ENCODE data around the gene VTI1A.

The VTI1A gene

GRCh38 chr10:112823604-112824003 is 376.6 kb downstream of the VTI1A start:
- no peak for DNase-seq (ENCODE audit: low read depth in 3 of 3, low spot score in 1 of 3)

- DNase-seq (ENCODE audit: low read depth in 3 of 3, low spot score in 1 of 3) = no peak
Observed at GRCh38 chr10:112826018-112826697, 379.1 kb downstream of the VTI1A start.

- DNase-seq (ENCODE audit: low read depth in 3 of 3, low spot score in 1 of 3) = no peak
Observed at GRCh38 chr10:112827086-112827485, 380.1 kb downstream of the VTI1A start.

GRCh38 chr10:112827951-112828350 is 380.9 kb downstream of the VTI1A start:
- no peak for DNase-seq (ENCODE audit: low read depth in 3 of 3, low spot score in 1 of 3)

GRCh38 chr10:112831859-112832258 is 384.8 kb downstream of the VTI1A start:
- no peak for DNase-seq (ENCODE audit: low read depth in 3 of 3, low spot score in 1 of 3)

GRCh38 chr10:112832361-112832878 is 385.4 kb downstream of the VTI1A start:
- no peak for DNase-seq (ENCODE audit: low read depth in 3 of 3, low spot score in 1 of 3)

GRCh38 chr10:112832959-112833358 is 385.9 kb downstream of the VTI1A start:
- DNase-seq (ENCODE audit: low read depth in 3 of 3, low spot score in 1 of 3) = no peak

GRCh38 chr10:112834751-112835181 is 387.8 kb downstream of the VTI1A start:
- no peak for DNase-seq (ENCODE audit: low read depth in 3 of 3, low spot score in 1 of 3)

- DNase-seq (ENCODE audit: low read depth in 3 of 3, low spot score in 1 of 3) = no peak
Observed at GRCh38 chr10:112835217-112835715, 388.3 kb downstream of the VTI1A start.

- no peak for DNase-seq (ENCODE audit: low read depth in 3 of 3, low spot score in 1 of 3)
Observed at GRCh38 chr10:112835944-112836451, 389.0 kb downstream of the VTI1A start.

GRCh38 chr10:112838784-112839481 is 391.9 kb downstream of the VTI1A start:
- no peak for DNase-seq (ENCODE audit: low read depth in 3 of 3, low spot score in 1 of 3)

- DNase-seq (ENCODE audit: low read depth in 3 of 3, low spot score in 1 of 3) = no peak
Observed at GRCh38 chr10:112839928-112840654, 393.1 kb downstream of the VTI1A start.

GRCh38 chr10:112841549-112841948 is 394.5 kb downstream of the VTI1A start:
- no peak for DNase-seq (ENCODE audit: low read depth in 3 of 3, low spot score in 1 of 3)

GRCh38 chr10:112842832-112843360 is 395.9 kb downstream of the VTI1A start:
- no peak for DNase-seq (ENCODE audit: low read depth in 3 of 3, low spot score in 1 of 3)

- no peak for DNase-seq (ENCODE audit: low read depth in 3 of 3, low spot score in 1 of 3)
Observed at GRCh38 chr10:112843623-112844022, 396.6 kb downstream of the VTI1A start.

GRCh38 chr10:112844681-112845544 is 397.9 kb downstream of the VTI1A start:
- no peak for DNase-seq (ENCODE audit: low read depth in 3 of 3, low spot score in 1 of 3)

GRCh38 chr10:112847778-112848177 is 400.8 kb downstream of the VTI1A start:
- no peak for DNase-seq (ENCODE audit: low read depth in 3 of 3, low spot score in 1 of 3)

GRCh38 chr10:112848228-112848627 is 401.2 kb downstream of the VTI1A start:
- DNase-seq (ENCODE audit: low read depth in 3 of 3, low spot score in 1 of 3) = no peak

GRCh38 chr10:112848868-112849430 is 401.9 kb downstream of the VTI1A start:
- no peak for DNase-seq (ENCODE audit: low read depth in 3 of 3, low spot score in 1 of 3)

- no peak for DNase-seq (ENCODE audit: low read depth in 3 of 3, low spot score in 1 of 3)
Observed at GRCh38 chr10:112849546-112849945, 402.5 kb downstream of the VTI1A start.

All from stimulated activated CD4-positive, alpha-beta T cell treated with anti-CD3 and anti-CD28 coated beads, TNF-alpha, amount 100 ng/mL, for 1 hour (primary cell).